ENCODE measurements around the gene TBX15.
"Not testable (repeated sequence)": the region's sequence is repeated elsewhere in the genome, so short reads cannot be mapped to it uniquely, and the experiment has no call there.

TBX15 gene

DNA sequence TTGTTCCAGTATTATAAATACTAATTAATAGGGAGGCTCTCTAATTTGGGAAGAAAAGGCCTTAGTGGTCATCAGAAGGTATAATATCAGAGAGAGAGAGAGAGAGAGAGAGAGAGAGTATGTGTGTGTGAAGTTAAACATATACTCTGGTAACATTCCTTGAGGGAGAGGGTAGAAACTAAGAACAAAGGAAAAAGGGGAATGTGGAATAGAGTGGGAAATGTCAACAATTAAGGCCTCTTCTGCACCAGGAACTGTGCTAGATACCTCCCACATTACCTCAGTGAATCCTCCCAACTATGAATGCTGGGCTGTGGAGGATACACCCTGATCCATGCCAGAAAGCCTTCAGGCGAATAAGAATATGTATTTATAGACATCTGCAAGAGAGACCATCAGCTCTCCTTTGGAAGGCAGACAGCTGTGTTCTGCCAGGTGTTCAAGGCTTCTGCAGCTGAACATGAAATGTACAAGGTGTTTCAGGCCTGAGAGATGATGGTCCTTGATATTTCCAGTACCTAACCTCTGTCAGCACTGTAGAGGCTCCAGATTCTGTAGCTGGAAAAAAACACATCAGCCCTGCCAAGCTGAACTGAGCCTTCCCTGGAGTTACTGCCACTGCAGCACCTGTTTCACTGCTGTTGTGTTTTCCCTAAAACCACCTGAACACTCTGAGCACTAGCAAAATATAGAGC lies 29.1 kb downstream of the TBX15 start:
- DNase-seq (ENCODE audit: low read depth): no peak

DNA sequence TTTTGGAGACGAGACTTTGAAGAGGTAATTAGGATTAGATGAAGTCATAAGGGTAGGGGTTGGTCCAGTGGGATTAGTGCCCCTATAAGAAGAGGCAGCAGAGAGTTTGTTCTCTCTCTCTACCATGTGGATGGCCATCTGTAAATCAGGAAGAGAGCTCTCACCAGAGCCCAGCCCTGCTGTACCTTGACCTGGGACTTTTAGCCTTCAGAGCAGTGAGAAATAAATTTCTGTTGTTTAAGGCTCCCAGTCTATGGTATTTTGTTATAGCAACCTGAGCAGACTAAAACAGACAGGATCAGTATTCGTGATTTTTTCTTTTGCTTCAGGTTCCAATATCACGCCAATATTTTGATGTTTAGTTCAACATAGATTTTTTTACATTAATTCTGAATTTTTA lies 30.0 kb downstream of the TBX15 start:
- DNase-seq (ENCODE audit: low read depth): no peak

DNA sequence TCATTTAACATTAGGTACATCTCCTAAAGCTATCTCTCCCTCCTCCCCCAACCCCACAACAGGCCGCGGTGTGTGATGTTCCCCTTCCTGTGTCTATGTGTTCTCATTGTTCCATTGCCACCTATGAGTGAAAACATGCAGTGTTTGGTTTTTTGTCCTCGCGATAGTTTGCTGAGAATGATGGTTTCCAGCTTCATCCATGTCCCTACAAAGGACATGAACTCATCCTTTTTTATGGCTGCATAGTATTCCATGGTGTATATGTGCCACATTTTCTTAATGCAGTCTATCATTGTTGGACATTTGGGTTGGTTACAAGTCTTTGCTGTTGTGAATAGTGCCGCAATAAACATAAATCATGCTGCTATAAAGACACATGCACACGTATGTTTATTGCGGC lies 30.6 kb downstream of the TBX15 start:
- not testable (repeated sequence) for DNase-seq (ENCODE audit: low read depth)

DNA sequence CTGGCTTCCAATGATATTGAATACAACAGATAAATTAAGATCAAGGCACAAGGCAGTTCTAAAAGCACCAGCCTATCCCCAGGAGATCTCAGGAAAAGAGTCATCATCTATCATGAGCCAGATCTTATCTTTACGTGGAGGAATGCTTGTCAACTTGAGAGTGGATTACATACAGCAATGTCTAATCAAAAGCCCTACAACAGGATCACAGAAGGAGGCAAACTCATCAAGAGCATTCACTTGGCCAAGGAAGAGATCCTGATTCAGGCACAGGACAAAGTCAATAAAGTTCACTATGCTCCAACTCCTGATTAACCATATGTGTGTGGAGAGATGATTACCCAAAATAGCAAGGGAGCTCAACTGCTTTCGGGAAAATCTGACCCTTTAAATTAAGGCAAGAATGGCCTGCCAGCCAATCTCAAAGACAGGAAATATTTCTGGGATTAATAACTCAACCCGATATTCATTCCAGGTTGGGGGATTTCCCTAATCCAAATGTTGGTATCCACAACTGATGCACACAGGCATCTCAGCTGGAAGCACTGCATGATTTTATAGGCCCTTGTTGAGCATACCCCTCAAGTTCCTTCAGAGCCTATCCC lies 33.7 kb downstream of the TBX15 start:
- DNase-seq (ENCODE audit: low read depth): no peak

DNA sequence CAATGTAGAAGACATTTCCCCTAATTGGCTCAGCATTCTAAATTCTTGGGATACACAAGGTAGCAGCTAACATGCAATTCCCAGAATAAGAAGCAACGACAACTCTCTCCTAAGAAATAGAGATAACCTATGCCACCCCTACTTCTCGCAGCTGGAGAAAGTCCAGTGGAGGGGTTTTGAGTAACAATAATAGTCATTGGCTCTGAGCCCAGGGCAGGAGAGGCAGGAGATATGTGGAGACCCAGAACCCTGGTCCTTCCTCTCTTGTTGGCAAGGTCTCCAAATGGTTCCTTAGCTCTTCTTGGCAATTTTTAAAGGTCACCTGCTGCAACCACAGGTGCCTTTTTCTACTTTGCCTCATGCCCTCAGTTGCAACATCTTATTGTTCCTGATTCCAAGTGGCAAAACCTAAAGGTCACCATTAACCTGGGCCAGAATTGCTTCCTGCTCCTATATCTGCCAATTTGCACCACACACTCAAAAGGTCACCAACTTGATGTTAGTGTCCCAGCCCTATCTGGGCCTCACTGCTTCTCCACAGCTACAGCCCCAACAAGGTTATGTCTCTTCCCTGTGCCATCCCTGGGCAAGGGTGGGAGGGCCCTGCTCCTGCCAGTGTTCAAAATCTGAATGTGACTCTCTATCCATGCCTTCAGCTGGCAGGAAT lies 36.7 kb downstream of the TBX15 start:
- DNase-seq (ENCODE audit: low read depth): no peak

DNA sequence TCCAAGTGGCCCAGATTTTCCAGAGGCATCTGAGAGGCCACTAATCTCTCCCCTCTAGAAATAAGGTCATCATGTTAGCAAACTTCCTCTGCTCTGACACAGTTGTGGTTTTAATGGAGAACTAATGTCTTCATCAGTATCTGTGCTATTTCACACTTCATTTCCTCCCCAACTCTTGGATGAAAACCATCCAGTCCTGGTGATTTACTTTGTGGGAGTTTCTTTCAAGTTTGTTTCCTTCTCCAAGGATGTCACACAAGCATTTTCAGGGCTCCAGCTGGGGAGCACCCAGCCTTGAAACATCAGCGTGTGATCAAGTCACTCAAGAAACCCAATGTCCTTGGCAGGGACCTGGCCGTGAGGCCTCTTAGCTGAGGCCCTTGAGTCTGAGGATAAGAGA lies 38.8 kb downstream of the TBX15 start:
- no peak for DNase-seq (ENCODE audit: low read depth)

DNA sequence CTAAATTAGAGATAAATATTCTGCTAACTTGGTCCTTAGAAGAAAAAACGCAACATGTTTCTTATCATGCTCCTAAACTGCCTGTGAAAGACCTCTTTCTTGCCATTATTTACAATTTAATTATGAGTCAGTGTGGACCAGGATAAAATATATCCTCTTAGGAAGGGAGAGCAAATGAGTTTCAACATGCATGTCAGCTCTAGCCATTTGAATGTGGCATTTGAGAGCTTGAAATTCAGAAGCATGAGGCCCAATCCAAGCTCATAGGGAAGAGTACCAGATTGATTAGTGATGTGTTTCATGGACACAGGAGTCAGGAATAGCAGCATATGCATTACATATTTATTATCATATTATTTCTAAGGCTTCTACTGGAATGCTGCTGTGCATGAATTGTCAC lies 39.3 kb downstream of the TBX15 start:
- DNase-seq (ENCODE audit: low read depth): no peak

DNA sequence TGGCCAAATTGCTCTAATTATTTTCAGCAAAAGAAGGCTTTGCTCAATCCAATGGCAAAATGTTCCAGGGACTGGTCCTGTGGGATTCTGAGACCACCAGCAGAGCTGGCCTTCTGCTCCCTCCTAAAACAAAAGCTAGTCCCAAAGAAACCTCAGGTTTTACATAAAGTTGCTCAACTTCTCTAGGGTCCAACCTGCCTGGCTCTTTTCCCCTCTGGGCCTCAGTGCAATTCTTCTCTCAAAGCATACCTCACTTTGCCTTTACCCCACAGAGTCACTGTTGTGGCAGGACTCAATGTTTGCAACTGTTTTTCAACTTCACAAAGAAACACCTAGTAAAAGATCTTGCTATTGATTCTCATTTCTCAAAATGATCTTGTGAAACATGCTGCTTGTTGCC lies 39.8 kb downstream of the TBX15 start:
- no peak for DNase-seq (ENCODE audit: low read depth)

DNA sequence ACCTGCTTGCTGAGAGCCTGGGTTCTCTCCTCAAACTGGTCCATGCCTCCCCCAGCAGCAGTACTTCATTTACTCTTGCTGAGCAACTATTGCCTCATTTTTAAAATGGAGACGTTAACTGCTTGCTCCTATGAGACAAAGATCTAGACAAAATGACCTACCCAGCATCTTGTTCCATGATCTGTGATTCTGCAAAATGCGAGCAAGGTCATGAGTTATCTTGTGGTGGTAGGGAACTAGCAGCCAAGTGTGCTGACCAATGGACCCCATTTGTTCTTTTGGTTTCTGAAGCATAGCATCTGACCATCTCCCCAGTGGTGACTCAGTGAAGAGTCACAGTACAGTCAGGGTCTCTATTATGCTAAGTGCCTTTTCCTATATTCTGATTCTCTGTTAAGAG lies 40.4 kb downstream of the TBX15 start:
- DNase-seq (ENCODE audit: low read depth): no peak

DNA sequence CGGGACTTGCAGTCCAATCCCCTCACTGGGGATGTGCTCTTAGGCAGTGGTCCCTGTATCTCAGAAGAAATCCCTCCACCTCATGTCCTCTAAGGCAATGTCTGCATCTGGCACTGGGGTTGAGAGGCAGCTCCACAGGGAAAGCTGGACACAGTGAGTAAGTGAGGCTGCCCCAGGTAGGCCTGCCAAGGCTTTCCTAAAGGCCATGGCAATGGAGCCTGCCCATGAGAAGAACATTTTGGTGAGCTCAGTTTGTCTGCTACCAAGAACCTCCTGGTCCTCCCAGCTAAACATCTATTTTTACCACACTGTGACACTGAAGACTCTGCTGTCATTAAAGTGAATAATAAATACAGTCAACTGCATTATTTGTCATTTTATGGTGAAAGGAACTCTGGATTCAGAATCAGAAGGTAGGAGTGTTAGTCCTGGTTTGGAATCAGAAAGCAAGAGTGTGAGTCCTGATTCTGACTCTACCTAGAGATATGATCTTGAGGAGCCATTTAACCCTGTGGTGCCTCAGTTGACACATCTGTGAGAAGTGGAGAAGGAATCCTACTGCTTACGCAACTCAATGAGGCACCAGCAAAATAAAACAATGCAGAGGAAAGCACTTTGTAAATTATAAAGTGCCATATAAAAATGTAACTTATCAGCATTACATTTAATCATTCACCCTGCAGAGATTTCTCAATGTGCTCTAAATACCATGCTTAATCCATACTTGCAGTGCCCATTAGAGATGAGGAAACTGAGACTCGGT lies 41.0 kb downstream of the TBX15 start:
- no peak for DNase-seq (ENCODE audit: low read depth)

DNA sequence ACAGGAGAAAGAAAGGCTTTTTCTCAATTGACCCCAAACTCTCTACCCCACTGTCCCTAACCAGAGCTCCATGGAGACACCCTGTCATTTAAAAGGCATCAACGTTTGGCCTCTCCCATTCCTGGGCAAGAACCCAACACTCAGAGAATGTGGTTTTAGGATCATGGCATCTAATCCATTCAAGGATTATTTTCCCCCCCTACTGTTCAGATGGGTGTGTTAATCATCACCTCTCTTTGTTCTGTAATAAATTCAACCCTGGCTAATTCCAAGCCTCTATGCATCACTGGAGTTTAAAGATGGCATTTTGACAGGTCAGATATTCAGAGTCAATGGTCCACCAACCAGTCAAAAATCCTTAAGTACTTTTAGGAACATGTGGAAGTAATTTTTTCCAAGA lies 42.7 kb downstream of the TBX15 start:
- no peak for DNase-seq (ENCODE audit: low read depth)

DNA sequence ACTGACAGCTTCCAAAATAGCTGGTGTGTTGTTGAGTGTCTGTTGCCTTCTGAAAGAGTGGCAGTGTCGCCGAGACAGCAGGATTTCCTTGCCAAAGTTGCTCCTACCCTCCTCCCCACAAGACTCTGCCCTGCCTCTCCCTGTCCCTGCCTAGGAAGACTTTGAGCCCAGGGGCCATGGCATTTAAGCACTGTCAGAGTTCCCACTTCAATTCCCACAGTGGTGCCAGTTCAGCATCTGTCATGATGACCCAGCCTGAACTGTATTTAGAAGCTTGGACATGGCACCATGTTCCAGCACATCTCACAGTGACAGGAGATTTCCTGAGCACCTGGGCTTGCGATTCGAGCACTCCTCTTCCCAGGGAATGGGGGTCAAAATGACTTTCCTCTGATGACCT lies 43.6 kb downstream of the TBX15 start:
- no peak for DNase-seq (ENCODE audit: low read depth)

DNA sequence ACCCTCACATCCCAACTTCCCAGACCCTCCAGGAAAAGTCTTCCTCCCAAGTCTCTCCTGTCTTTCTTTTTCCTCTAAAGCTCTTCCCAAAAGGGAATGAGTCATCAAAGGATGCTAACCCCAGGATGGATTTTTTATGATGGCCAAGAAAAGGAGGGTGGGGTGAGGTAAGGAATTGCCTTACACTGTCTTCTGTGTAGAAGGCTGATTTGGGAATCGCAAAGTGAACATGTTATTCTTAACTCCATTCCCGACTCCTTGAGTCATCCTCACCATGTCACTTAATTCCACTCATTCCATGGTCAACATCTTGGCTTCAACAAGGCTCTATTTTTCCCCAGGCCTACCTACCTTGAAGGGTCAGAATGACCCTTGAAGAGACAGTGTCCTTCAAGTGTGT lies 44.0 kb downstream of the TBX15 start:
- no peak for DNase-seq (ENCODE audit: low read depth)

DNA sequence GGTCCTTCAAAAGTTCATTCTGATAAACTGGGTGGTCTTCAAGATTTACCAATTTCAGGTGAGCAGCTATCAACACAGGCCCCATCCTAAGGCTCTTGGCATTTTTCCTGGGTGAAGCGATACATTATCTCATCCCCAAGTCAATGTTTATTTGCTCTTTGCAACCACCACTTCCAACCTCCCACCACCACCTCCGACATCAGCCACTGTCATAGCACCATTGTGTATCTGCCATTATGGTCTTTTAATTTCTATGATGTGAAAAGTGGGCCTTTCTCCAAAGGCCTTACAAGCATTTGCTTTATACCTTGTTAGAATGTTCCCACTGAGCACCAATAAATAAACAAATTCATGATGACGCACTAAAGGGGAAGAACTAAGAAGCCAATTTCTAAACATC lies 47.2 kb downstream of the TBX15 start:
- DNase-seq (ENCODE audit: low read depth): no peak

DNA sequence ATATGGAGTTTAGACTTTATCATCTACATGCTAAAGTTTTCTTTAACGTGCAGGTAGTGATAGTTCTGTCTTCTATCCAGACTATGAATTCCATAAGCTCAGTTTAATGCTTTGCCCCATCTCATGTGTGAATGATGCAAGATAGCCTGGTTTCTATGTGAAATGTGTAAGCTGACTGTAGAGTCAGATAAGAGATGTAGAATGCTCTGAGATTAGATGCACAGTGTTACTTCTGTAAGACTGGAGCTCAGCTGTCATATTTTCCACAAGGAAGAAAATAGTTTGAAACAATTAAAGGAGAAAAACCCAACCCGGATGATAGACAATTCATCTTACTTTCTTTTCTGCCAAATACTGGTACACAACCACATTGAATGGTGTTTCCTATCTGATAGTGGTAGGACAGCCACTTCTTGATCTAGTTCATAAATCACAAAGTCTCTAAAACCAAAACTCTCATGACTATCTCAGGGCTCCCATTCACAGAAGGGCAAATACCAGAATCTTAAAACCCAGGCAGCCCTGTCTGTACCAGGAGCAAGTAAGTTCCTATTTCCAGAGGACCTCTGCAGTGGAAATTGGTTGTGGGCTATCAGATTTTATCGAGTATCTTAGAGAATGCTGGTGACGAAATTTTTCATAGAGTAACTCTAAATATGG lies 50.6 kb downstream of the TBX15 start:
- no peak for DNase-seq (ENCODE audit: low read depth)

DNA sequence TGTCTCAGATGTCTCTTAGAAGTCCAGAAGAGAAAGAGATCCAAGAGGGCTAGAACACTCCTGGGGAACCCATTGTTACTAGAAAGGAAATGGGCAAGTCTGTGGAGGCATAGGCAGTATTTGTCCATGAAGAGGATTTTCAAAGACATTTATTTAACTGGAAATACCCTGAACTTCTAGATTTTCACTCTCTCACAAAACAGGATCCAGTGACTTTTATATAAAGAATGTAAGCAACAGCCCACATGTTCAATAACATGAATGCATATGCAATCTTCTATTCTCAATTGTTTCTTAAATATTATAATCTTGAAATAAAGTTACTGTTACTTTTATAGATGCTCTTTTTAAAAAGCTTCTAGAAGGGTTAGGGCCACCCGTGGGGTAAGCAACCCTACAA lies 53.4 kb downstream of the TBX15 start:
- DNase-seq (ENCODE audit: low read depth): no peak

DNA sequence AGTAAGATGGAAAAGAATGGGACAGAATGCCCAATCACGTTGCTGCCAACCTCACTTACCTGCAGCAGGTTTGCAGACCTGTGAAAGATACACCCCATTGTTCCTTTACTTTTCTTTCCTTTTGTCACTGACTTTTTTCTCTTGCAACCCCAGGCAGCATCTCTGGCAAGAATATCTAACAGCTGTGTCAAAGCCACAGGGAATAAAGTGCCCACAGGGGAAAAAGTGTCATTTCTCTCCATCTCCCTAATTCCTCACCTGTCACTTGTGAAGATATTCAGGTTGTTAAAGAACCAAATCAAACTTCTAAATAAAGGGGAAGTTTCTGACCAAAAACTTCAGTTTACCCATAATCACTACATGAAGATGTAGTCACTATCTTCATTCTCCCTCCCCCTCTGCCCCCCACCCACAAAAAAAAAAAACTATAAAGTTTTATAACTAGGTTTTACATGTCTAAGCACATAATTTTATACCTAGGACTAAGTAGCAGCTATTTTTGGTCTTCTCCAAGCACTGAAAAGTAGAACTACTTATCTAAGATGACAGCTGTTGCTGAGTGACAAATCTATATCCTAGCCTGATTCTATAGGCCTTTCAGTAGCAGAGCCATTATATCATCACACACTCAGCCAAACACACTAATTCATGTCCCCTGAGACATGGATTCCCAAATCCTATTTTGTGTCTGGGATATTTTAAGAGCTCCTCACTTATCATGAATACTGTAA lies 54.9 kb downstream of the TBX15 start:
- DNase-seq (ENCODE audit: low read depth): no peak

DNA sequence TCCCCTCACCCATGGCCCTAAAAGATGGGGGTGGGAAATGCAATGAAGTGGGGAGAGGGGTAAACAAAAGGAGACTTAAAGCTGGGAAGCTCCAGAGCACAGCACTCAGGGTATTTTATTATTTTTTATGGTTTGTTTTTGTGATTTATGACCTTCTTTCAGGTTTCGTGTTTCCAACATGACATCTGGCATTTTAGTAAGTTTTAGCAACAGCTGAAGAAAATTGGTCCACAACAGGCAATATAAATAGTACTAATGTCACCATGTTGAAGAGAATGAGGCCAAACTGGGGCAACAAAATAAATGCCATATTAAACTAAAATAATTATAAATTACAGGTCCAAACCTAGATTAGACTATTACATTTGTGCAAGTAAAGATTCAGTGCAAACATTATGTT lies 56.3 kb downstream of the TBX15 start:
- no peak for DNase-seq (ENCODE audit: low read depth)

DNA sequence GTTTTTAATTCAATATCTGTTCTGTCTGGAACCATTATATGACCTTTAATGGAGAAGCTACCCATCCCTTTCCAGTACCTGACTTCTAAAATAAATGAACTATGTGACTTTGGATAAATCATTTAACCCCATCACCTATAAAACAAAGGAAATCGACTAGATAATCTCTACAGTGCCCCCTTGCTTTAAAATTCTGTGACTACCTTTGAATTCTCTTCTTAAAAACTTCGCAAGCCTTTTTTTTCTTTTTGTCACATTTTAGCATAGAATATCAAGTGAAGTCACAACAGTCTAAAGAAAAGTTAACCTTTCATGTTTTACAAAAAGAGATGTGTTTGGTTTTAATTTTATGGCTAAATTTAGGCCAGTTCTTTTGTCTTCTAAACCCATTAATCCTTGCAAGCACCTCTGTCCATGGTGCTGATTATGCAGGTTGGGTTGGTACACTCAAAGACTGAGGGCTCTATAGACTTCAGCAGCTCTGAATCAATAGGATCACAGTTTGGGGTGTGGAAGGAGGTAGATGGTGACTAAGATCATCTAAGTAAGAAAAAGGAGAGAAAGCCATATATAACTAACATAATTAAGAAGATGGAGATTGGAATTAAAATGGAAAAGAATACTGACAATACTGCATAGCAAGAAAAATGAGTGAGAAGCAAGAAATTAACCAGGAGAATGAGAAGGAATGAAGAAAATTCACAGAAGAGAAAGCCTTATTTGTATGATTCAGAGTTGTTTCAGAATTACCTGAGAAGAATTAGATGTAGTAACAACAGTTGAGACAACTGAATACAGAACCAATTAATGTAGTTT lies 59.2 kb downstream of the TBX15 start:
- no peak for DNase-seq (ENCODE audit: low read depth)

DNA sequence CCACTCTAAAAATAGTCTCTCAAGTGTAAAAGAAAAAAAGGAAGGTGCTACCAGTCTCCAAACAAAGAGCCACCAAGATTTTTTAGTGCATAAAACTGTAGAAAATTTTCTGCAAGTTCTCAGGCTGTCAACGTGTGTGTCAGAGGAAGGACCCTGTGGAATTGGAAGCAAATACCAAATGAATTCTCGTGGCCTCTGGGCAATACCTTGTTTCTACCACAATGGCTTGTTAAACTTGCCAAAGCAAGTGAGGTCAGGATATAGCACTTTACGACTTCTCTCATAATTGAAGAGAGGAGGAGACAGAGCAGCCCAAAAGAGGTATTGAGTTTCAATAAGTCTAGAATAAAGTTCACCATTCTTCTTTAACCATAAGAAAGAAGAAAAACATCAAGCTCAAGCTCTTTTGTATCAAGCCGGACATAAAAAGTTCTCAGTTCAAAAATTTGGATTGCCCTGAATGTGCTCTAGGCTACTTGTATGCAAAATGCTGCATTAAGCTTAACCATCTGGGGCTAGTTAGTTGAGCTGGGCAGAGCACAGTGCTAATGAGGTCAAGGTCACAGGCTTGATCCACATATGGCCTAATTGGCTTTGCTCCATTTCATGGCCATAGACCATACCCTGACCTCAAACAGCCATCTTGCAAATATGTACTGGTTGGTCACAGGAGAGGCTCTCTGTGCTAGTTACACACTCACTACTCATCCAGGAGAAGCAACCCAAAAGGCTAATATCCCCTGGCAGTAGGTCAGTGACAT lies 60.5 kb downstream of the TBX15 start:
- DNase-seq (ENCODE audit: low read depth): no peak
